Measurements from ENCODE around the gene CDKN1C. TPM values are rescaled to one million over a fixed set of nuclear protein-coding genes. Genes with fewer than 3 reads are reported as not detected.

Gene CDKN1C
- total and polyA plus RNA-seq, 7 experiments from 2014 or later, result 0.35 to 36.0 (median 3.9) TPM

DNA sequence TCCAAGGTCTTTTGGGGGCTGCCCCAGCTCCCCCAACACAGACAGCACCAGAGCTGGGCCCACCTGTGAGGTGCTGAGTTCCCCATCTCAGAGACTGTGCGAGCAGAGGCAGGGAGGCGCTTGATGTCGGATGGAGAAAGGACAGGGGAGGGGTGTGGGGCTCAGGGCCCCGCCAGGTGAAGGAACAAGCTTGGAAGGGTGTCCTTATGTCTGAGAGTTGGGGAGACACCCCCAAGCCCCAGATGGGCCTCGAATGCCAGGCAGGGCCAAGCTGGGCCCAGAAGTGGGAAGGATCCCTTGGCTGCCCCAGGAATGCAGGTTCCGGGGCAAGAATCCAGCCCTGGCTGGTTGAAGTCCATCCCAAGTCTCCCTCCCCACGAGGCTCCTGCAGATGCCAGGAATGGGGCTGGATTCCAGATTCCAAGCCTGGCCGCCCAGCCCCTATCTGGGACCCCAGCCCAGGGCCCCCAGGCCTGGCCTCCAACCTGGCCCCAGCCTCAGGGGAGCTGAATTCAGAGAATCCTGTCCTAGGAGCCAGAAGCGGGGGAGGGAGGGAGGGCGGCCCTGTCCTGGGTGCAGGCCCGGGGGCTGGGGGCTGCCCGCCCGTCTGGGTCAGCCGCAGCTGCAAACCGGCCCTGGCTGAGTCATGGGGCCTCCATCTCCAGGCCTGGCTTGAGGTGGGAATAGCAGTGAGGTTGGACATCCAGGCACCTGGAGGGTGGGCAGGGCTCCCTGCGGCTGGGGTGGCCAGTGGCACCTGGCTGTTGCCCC lies 50.9 kb downstream of the CDKN1C start:
- Mint-ChIP-seq H3K36me3 (peaks cover 0 to under 1% (median 0%) of the 10 kb centered on the region in 5 donors), H3K4me3 (no peak overlapping the region), H3K9me3 (no peaks in the 10 kb centered on the region), H3K27ac (no peak overlapping the region), H3K27me3 (no peaks in the 10 kb centered on the region), H3K4me1 (peaks cover 0 to 13% (median 0%) of the 10 kb centered on the region in 7 donors)
- Histone ChIP-seq H3K4me1 (ENCODE audit: control insufficient read depth in 2 of 2, insufficient read depth in 2 of 2, low read length in 2 of 2) (no peaks in the 10 kb centered on the region), H3K27me3 (ENCODE audit: control insufficient read depth in 2 of 2, insufficient read depth in 2 of 2, low read length in 2 of 2) (no peaks in the 10 kb centered on the region), H3K9me3 (ENCODE audit: control insufficient read depth in 2 of 3, low read length in 3 of 3) (no peaks in the 10 kb centered on the region), H3K36me3 (ENCODE audit: control insufficient read depth in 2 of 3, insufficient read depth in 3 of 3, low read length in 3 of 3) (no peaks in the 10 kb centered on the region), H3K27ac (ENCODE audit: low read depth, low read length) (no peak overlapping the region), H3K4me3 (ENCODE audit: low read length) (no peak overlapping the region)
- ChIA-PET POLR2A (no interaction called here), CTCF (no interaction called here)
- no peak for ATAC-seq
- intact Hi-C loops (cut with micrococcal nuclease), result no loop called here
- no peak for DNase-seq

DNA sequence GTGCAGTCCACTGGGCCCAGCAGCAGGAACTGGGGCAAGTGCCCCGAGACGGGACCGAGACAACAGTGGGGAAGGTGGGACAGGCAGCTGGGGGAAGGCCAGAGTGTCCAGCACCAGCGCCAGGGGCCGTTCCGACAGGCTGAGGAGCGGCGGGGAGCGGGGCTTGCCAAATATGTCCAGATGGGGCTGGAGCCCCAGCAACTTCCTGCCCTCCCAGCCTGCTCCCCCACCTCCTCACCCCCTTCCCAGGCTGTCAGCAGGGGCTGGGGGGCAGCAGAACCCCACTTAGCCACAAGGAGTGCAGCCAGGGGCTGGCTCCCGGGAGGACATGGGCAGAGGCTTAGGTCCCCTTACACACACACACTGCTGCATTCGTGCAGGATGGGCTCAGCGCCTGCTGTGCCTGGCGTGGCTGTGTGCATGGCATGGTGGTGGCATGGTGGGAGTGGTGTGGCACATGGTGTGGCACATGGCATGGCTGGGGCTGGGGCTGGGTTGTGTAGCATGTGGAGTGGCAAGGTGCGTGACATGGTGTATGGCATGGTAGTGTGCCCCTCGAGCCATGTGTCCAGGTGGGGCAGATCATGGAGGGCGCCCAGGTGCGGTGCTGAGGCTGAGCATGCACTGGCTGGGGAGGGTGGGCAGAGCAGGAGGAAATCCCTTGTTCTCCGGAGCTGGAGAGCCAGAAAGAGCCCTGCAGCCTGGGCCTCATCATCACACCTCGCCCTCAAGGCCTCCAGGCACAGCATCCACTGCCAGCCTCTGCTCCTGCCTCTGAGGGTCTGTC lies 51.7 kb downstream of the CDKN1C start:
- H3K4me3 Mint-ChIP-seq, result no peak overlapping the region
- intact Hi-C loops (cut with micrococcal nuclease), result no loop called here

More for the DNA sequence above, 51.7 kb downstream of the CDKN1C start:
- Mint-ChIP-seq H3K27me3 (no peaks in the 10 kb centered on the region), H3K27ac (no peak overlapping the region), H3K4me1 (peaks cover 0 to 13% (median 3%) of the 10 kb centered on the region in 7 donors), H3K36me3 (peaks cover 0 to 8% (median 5%) of the 10 kb centered on the region in 5 donors), H3K9me3 (peaks cover 0 to 6% (median 3%) of the 10 kb centered on the region in 11 donors)
- ChIA-PET CTCF (no interaction called here), POLR2A (no interaction called here)
- Histone ChIP-seq H3K36me3 (ENCODE audit: control insufficient read depth in 2 of 3, insufficient read depth in 3 of 3, low read length in 3 of 3) (no peaks in the 10 kb centered on the region), H3K27ac (ENCODE audit: low read depth, low read length) (no peak overlapping the region), H3K4me1 (ENCODE audit: control insufficient read depth in 2 of 2, insufficient read depth in 2 of 2, low read length in 2 of 2) (no peaks in the 10 kb centered on the region), H3K4me3 (ENCODE audit: low read length) (no peak overlapping the region), H3K27me3 (ENCODE audit: control insufficient read depth in 2 of 2, insufficient read depth in 2 of 2, low read length in 2 of 2) (no peaks in the 10 kb centered on the region), H3K9me3 (ENCODE audit: control insufficient read depth in 2 of 3, low read length in 3 of 3) (peaks cover 0 to 2% (median 0%) of the 10 kb centered on the region in 3 experiments)
- ATAC-seq (no peak), DNase-seq (no peak)

Other genes starting within 250 kb of the CDKN1C start
- gene KCNQ1OT1, start 185.8 kb downstream of the CDKN1C start, total RNA-seq, result under 1 TPM; 0.16 to 0.56 (median 0.24) TPM
- under 1 TPM; 0.07 to 0.09 TPM for gene KCNQ1OT1, start 185.8 kb downstream of the CDKN1C start, polyA plus RNA-seq
- gene PHLDA2, start 43.6 kb upstream of the CDKN1C start, total RNA-seq, result 1 to 10 TPM in 3 of 5 experiments, not detected in 2; 2.5 to 7.9 (median 4.5) TPM
- gene PHLDA2, start 43.6 kb upstream of the CDKN1C start, polyA plus RNA-seq, result not detected
- gene NAP1L4, start 106.6 kb upstream of the CDKN1C start, total RNA-seq, result 100 to 1,000 TPM; 245 to 356 (median 294) TPM
- 100 to 1,000 TPM; 134 to 172 TPM for gene NAP1L4, start 106.6 kb upstream of the CDKN1C start, polyA plus RNA-seq
- 10 to 100 TPM; 27.8 to 70.4 (median 53.7) TPM for gene CARS1, start 171.6 kb upstream of the CDKN1C start, total RNA-seq
- 10 to 100 TPM; 23.9 to 30.8 TPM for gene CARS1, start 171.6 kb upstream of the CDKN1C start, polyA plus RNA-seq